Aortic smooth muscle cell (primary cell): ENCODE data around the gene SFRP2. TPM values are rescaled to one million over a fixed set of nuclear protein-coding genes. Genes with fewer than 3 reads are reported as not detected.

Source experiments
- total RNA-seq: library from RNA; depleted of rRNA; stranded (reverse); fragments of >200 nt; gene quantifications from 2 replicates; pipeline ENCODE4 v1.2.3, GENCODE V29; 2014

SFRP2 gene
- not detected in 2 replicates for total RNA-seq

DNA sequence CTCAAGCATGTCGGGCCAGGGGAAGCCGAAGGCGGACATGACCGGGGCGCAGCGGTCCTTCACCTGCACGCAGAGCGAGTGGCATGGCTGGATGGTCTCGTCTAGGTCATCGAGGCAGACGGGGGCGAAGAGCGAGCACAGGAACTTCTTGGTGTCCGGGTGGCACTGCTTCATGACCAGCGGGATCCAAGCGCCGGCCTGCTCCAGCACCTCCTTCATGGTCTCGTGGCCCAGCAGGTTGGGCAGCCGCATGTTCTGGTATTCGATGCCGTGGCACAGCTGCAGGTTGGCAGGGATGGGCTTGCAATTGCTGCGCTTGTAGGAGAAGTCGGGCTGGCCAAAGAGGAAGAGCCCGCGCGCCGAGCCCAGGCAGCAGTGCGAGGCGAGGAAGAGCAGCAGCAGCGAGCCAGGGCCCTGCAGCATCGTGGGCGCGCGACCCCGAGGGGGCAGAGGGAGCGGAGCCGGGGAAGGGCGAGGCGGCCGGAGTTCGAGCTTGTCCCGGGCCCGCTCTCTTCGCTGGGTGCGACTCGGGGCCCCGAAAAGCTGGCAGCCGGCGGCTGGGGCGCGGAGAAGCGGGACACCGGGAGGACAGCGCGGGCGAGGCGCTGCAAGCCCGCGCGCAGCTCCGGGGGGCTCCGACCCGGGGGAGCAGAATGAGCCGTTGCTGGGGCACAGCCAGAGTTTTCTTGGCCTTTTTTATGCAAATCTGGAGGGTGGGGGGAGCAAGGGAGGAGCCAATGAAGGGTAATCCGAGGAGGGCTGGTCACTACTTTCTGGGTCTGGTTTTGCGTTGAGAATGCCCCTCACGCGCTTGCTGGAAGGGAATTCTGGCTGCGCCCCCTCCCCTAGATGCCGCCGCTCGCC lies at the start of gene SFRP2:
Gene SFRP2 (minus strand): TSS at position 671 of the 864 bp plus-strand sequence. CDS start 248 bp downstream, at position 423.

GRCh38 chr4:153759407-153760316 lies 29.2 kb downstream of the SFRP2 start, which contains the start of gene RNF175:
Gene RNF175, minus strand, starts transcription at chr4:153760024. Its CDS starts 162 bp downstream, at chr4:153759862.

Other genes with a start within 250 kb of the SFRP2 start
- gene TLR2, start 104.8 kb downstream of the SFRP2 start, total RNA-seq = under 0.01 TPM in 1 of 2 replicates, not detected in the other
- gene RNF175, start 29.1 kb downstream of the SFRP2 start, total RNA-seq = not detected in 2 replicates